GM21423 (cell line): ENCODE data around the gene TFF3.

Experiments used
- ATAC-seq: cut with Tn5 transposase; IDR thresholded peaks from one replicate; pipeline ENCODE4 v1.9.1; 2021; ENCODE audit warnings: mild to moderate bottlenecking, moderate library complexity; ENCODE audit not compliant: unreplicated experiment

Gene TFF3

DNA sequence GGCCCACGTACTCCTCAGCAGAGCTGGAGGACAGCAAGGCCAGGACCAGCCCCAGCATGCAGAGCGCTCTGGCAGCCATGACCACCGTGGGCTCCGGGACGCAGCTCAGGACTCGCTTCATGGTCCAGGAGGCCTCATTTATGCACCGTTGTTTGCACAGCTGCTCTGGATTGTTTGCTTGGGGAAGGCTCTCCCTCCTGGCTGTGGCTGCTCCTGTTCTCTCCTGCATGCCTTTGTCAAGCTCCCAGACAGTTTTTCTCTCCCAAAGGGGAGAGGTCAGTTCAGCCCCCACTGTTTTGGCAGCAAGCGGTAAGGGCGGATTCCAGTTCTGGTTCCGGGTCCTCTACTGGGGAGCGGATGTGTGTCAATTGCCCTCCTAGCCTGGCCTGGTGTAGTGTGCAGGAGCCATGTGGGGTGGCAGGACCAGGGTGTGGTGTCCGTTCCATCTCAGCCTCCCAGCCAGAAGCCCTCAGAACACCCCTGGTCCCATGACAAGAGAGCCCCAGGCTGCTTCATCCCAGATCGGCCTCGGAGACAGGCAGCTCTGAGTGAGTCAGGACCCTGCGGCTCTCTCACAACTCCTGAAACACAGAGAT lies at the start of gene TFF3:
Gene TFF3 (minus strand): TSS at position 114 of the 596 bp plus-strand sequence. CDS start 35 bp downstream, at position 79.
- no peak for ATAC-seq

GRCh38 chr21:42364304-42364865 lies 49.2 kb upstream of the TFF3 start:
- ATAC-seq = no peak

- no peak for ATAC-seq
Observed at GRCh38 chr21:42363312-42363711, 48.1 kb upstream of the TFF3 start.

- no peak for ATAC-seq
Observed at GRCh38 chr21:42362700-42363099, 47.5 kb upstream of the TFF3 start.

DNA sequence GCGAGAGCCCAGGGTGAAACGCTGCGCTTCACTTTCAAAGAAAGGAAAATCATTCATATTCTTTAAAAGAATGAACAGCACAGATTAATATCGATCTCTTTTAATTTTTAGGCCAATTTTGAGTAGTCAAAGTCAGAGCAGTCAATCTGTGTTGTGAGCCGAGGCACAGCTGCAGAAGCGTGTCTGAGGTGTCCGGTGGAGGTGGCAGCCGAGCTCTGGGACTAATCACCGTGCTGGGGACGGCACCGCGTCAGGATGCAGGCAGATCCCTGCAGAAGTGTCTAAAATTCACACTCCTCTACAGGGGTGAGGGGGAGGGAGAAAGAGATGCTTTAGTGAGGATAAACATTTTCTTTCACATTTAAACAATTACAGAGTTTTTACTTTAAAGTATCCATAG lies 47.0 kb upstream of the TFF3 start:
- ATAC-seq = no peak

- ATAC-seq = no peak
Observed at GRCh38 chr21:42361286-42361685, 46.1 kb upstream of the TFF3 start.

- ATAC-seq = no peak
Observed at GRCh38 chr21:42360317-42360716, 45.1 kb upstream of the TFF3 start.

DNA sequence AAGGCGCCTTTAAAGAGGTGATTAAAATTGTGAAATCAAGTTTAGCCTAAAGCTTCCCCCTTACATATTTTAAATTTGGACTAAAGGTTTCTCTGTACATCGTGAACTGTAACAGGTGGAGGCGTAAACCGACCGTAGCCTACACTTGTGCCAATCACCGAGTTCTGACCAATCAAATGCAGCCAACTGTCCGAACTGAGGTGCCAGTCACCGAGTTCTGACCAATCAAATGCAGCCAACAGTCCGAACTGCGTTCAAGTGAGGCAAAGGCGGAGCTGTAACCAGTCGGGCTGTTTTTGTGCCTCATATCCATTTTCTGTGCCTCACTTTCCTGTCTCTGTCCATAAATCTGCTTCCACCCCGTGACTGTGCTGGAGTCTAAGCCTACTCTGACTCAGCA lies 43.7 kb upstream of the TFF3 start:
- ATAC-seq = no peak

GRCh38 chr21:42358261-42358660 lies 43.1 kb upstream of the TFF3 start:
- no peak for ATAC-seq

GRCh38 chr21:42357307-42357706 lies 42.1 kb upstream of the TFF3 start:
- ATAC-seq = no peak

DNA sequence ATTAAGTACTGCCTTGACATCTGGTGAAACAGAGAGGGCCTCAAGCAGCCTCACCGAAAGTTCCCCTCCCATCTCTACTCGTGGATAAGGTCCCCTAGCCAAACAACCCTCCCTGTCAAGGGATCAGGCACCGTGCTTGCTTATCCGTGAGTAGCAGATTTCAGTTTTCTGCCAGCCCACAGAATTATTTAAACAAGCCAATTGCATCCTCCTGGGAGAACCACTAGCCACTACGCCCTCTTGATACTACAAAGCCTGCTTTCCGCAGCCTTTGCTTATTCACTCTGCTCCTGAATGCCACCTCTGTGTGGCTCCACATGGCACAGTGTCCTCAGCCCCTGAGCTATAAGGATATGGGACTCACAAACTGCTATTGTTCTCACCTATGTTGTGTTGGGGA lies 41.4 kb upstream of the TFF3 start:
- ATAC-seq = no peak

- no peak for ATAC-seq
Observed at GRCh38 chr21:42356046-42356445, 40.8 kb upstream of the TFF3 start.

DNA sequence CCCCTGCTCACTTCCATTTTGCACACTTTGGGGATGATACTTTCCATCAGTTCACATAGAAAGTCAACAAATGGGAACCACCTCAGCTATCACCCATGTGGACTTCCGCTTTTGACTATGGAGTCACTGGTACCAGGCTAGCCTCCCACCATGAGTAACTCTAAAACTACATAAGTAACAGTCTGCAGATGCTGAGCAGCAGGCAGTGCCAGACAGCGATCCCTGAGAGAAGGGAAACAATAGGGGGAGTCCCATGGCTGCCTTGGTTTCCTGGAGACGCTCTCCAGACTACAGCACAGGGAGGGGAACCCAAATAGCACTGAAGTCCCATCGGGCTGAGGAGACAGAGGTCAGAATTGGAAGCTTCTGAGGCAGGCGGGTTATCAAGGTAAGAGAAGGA lies 38.4 kb upstream of the TFF3 start:
- no peak for ATAC-seq

GRCh38 chr21:42352441-42353095 lies 37.4 kb upstream of the TFF3 start:
- ATAC-seq = no peak

DNA sequence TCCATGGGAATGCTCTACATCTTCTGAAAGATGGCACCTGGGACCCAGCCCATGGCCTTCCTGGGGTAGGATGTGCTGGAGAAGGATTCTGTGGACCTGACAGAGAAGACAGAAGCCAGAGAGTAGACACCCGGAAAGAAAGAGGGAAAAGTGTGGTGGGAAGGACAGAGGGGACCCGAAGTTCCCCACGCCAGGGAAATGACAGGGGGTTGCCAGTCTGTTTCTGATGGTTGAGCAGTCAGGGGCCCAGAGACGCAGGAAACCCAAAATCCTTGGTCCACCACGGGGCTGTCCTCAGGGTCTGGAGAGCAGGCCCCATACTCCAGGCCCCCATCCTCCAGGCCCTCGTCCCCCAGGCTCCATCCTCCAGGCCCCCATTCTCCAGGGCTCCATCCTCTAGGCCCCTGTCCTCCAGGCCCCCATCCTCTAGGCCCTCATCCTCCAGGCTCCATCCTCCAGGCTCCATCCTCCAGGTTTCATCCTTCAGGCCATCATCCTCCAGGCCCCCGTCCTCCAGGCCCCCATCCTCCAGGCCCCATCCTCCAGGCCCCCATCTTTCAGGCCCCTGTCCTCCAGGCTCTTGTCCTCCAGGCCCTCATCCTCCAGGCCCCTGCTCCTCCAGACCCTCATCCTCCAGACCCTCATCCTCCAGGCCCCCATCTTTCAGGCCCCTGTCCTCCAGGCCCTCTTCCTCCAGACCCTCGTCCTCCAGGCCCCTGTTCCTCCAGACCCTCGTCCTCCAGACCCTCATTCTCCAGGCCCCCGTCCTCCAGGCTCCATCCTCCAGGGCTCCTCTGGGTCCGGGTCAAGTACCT lies 36.6 kb upstream of the TFF3 start:
- ATAC-seq = no peak

- ATAC-seq = no peak
Observed at GRCh38 chr21:42350927-42351426, 35.8 kb upstream of the TFF3 start, which contains the start of gene TFF2. Gene TFF2, minus strand, starts transcription at chr21:42350994. Its CDS starts 37 bp downstream, at chr21:42350957.

DNA sequence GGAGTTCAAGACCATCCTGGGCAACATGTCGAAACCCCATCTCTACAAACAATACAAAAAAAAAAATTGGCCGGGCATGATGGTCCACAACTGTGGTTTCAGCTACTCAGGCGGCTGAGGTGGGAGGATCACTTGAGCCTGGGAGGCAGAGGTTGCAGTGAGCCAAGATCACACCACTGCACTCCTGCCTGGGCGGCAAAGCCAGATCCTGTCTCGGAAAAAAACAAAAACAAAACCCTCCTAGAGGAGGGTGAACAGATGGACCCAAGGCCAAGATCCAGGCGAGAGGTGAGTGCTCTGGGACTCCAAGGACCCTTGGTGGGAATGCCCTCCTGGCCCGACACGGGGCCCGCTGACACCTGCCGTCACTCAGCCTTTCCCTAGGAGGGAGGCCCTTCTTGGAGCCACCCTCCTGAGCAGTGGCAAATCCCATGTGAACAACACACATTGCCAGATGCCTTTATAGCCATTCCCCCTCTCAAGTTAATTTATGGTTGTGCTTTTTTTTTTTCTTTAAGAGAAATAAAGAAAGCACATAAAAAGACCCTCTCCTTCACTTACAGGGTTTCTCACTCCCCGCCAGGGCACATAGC lies 35.2 kb upstream of the TFF3 start:
- no peak for ATAC-seq

- no peak for ATAC-seq
Observed at GRCh38 chr21:42349420-42350317, 34.5 kb upstream of the TFF3 start.

DNA sequence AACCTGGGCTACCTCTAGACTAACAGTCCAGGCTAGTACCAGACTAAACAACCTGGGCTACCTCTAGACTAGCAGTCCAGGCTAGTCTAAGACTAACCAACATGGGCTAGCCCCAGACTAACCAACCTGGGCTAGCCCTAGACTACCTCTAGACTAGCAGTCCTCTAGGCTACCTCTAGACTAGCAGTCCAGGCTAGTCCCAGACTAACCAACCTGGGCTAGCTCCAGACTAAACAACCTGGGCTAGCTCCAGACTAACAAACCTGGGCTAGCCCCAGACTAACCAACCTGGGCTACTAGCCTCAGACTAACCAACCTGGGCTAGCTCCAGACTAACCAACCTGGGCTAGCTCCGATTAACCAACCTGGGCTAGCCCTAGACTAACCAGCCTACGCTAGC lies 33.6 kb upstream of the TFF3 start:
- ATAC-seq = no peak
